GM18951 (cell line): Measurements from ENCODE around the gene KCNMA1.

ENCODE experiments used
- POLR2A ChIP-seq: IDR thresholded peaks from 4 replicates; pipeline ENCODE4 v1.6.1; 2011; ENCODE audit warnings: mild to moderate bottlenecking; ENCODE audit not compliant: insufficient read length, insufficient read depth; ENCODE audit errors: extremely low read depth
- in situ Hi-C: fragments of 300-500 bp; cut with MboI; formaldehyde crosslinking; loops from one replicate; pipeline ENCODE4 v1.12.0; 2022; ENCODE audit warnings: low sequenced_read_pairs, mixed read lengths, inconsistent platforms; ENCODE audit not compliant: unreplicated experiment

KCNMA1 gene

GRCh38 chr10:77285529-77286182, 352.0 kb downstream of the KCNMA1 start:
- in situ Hi-C loops = no loop called here
- no peak for TF ChIP-seq POLR2A

GRCh38 chr10:77284797-77285196, 352.8 kb downstream of the KCNMA1 start:
- TF ChIP-seq POLR2A = no peak
- in situ Hi-C loops = no loop called here

GRCh38 chr10:77283326-77283725, 354.3 kb downstream of the KCNMA1 start:
- TF ChIP-seq POLR2A = no peak
- in situ Hi-C loops = no loop called here

- TF ChIP-seq POLR2A = no peak
- in situ Hi-C loops = no loop called here
These were observed 355.4 kb downstream of the KCNMA1 start for GRCh38 chr10:77282163-77282562.

DNA sequence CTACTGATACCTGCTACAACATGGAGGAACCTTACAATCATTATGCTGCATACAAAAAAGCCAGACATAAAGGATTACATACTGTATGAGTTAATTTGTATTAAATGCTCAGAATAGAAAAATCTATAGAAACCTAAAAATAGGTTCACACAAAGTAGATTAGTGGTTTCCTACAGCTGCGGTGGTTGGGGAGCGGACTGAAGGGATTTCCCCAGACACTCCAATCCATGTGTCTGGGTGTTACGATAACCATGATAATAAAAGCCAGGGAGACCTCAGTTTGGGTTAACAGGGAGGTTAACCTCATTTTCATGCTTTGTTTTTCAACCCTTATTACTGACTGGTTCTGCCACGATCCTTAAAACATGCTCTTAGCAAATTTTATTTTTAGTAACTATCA, 355.9 kb downstream of the KCNMA1 start:
- in situ Hi-C loops = no loop called here
- no peak for TF ChIP-seq POLR2A

DNA sequence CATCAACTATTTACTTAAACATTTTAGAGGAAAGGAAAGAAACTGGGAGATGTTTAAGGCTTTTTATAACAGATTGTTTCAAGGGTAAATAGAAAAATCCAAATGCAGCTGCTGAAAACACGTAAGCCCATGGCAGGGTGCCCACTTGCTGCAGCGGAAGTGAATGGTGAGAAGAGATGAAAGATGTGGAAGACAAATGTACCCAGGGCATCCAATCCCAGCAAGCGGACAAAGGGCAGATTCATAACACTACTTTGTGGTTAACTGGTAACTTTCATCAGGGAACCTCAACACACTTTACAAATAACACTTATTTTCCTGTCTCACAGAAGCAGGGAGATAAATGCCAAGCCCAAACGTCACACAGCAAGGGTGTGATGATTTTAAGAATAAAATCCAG, 358.4 kb downstream of the KCNMA1 start:
- in situ Hi-C loops = no loop called here
- no peak for TF ChIP-seq POLR2A

- in situ Hi-C loops = no loop called here
- no peak for TF ChIP-seq POLR2A
These were observed 363.4 kb downstream of the KCNMA1 start for GRCh38 chr10:77274046-77274795.

DNA sequence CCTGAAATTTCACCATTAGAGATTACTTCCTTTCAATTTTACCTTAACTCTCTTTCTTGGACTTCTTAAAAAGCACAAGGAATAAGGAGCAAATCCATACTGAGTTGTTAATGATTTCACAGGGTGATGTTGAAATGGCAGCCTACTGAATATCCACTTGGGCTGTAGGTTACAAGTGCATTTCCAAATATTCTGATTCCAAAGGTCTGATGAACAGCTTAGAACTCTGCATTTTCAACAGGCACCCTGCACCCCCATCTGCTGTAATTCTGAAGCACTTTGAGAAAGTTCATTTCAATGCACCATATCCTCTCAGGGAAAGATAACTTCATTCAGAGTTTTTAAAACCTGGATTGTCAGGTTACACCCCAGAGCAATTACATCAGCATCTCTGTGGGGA, 368.4 kb downstream of the KCNMA1 start:
- TF ChIP-seq POLR2A = no peak
- in situ Hi-C loops = no loop called here

- no peak for TF ChIP-seq POLR2A
- in situ Hi-C loops = no loop called here
These were observed 368.9 kb downstream of the KCNMA1 start for GRCh38 chr10:77268721-77269120.

- no peak for TF ChIP-seq POLR2A
These were observed 369.6 kb downstream of the KCNMA1 start for GRCh38 chr10:77267703-77268675.

GRCh38 chr10:77266242-77266641, 371.4 kb downstream of the KCNMA1 start:
- in situ Hi-C loops = no loop called here
- TF ChIP-seq POLR2A = no peak

More at GRCh38 chr10:77267703-77268675, 369.6 kb downstream of the KCNMA1 start:
- in situ Hi-C loops = no loop called here

DNA sequence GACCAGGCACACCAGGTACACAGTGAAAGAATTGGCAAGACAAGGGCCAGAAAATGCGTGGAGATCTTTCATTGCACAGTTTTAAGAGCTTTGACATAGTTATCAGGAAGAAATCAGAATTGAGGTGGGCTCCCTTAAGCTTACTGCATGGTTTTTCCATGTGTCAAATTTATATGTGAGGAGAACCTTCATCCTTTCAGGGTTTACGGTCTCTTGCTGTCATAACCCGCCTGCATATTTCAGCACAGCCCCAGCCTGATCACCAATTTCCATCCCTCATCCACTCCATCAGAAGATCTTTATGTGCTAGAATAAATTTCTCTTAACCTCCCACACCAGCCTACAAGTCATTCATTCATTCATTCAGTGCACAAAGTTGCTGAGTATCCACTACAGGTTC, 373.1 kb downstream of the KCNMA1 start:
- in situ Hi-C loops = no loop called here
- no peak for TF ChIP-seq POLR2A

- no peak for TF ChIP-seq POLR2A
These were observed 373.5 kb downstream of the KCNMA1 start for GRCh38 chr10:77264107-77264506.

More at GRCh38 chr10:77264107-77264506, 373.5 kb downstream of the KCNMA1 start:
- in situ Hi-C loops = no loop called here
